ENCODE measurements around the gene FUT1. TPM values are rescaled to one million over a fixed set of nuclear protein-coding genes. Genes with fewer than 3 reads are reported as not detected.

Gene FUT1
- total RNA-seq, 1 experiment from 2014 or later: 14.1 TPM

DNA sequence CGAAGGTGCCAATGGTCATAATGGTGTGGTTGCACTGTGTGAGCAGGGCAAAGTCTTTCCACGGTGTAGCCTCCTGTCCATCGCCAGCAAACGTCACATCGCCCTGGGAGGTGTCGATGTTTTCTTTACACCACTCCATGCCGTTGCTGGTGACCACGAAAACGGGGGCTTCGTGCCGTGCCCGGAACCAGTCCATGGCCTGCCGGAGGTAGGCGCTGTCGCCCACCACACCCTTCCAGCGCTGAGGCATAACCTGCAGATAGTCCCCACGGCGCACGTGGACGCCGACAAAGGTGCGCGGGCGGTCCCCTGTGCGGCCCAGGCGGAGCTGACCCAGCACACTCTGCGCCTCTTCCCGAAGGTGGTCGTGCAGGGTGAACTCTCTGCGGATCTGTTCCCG lies 2.1 kb downstream of the FUT1 start:
- POLR2A ChIA-PET: no interaction called here
- H3K9me3 ChIP-seq (ENCODE audit: control insufficient read depth in 1 of 2, insufficient read depth in 1 of 2, low read depth in 1 of 2, low read length in 2 of 2): no peaks in the 10 kb centered on the region
- intact Hi-C loops (cut with micrococcal nuclease): no loop called here

DNA sequence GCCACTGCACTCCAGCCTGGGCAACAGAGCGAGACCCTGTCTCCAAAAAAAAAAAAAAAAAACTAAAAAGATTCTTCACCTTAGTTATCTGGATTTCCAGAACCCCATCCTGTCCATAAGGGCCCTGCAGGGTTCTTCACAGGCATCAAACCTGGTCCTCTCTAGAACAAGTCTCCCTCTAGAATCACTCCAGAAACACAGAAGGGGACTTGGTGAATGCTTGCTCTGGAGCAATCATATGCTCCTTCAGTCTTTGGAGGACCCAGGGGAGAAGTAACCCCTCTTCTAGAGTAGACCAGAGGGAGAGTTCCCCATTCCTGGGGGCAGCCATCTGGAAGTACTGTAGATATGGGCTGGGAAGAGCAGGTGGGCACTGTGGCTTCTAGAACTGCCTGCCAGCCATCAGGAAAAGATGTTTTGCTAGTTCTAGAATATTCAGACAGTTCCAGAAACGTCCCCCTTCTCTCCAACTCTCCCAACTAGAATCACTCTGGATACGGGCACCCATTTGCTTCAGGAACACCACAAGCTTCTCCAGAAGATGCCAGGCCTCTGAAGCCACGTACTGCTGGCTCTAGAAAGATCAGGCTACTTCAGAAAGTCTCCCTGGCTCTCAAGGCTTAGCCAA lies 2.8 kb downstream of the FUT1 start:
- Histone ChIP-seq H3K9me3 (ENCODE audit: control insufficient read depth in 1 of 2, insufficient read depth in 1 of 2, low read depth in 1 of 2, low read length in 2 of 2) (no peaks in the 10 kb centered on the region), H3K79me2 (ENCODE audit: insufficient read depth, low read length) (peaks cover 43% of the 10 kb centered on the region), H3K27ac (ENCODE audit: low read depth, low read length) (no peak overlapping the region), H3K27me3 (ENCODE audit: insufficient read depth, low read length) (no peaks in the 10 kb centered on the region), H3K9me2 (ENCODE audit: insufficient read depth) (no peaks in the 10 kb centered on the region), H3K4me3 (replicated peaks in 1 of 2; ENCODE audit: low read depth in 1 of 2, low read length in 2 of 2) (no peak overlapping the region), H3K4me2 (ENCODE audit: low read length) (no peak overlapping the region), H2AFZ (ENCODE audit: low read depth, low read length, poor library complexity, severe bottlenecking) (no peak overlapping the region), H3K4me1 (ENCODE audit: control insufficient read depth in 1 of 2, insufficient read depth in 2 of 2, low read length in 2 of 2) (peaks cover 12 to 36% of the 10 kb centered on the region in 2 experiments; a peak in 3 of 4 replicates), H3K9ac (ENCODE audit: low read length) (no peak overlapping the region), H3K36me3 (ENCODE audit: control insufficient read depth in 1 of 2, insufficient read depth in 2 of 2, low read length in 2 of 2) (peaks cover 14 to 27% of the 10 kb centered on the region in 2 experiments; a peak in 3 of 4 replicates), H4K20me1 (ENCODE audit: insufficient read depth) (no peaks in the 10 kb centered on the region)
- RAD21 ChIA-PET (ENCODE audit: low non-redundant PET in 1 of 2, low total read pairs in 2 of 2, uncharacterized antibody in 2 of 2, unreplicated experiment in 2 of 2): no interaction called here
- no TSS peak for BruUV-seq (replicated peaks)
- DNase-seq (ENCODE audit: low read depth, low spot score) (no peak), ATAC-seq (no peak)
- CTCF ChIA-PET: no interaction called here
- intact Hi-C loops (cut with micrococcal nuclease): loop anchor here (5.0 kb wide), 1 partner anchor 37 kb away; no protein-coding TSS in a partner anchor
- POLR2A ChIA-PET: no interaction called here
- TF ChIP-seq JUND (IDR thresholded peaks at IDR 0.05): no peak
- TF ChIP-seq, protein P1, sequence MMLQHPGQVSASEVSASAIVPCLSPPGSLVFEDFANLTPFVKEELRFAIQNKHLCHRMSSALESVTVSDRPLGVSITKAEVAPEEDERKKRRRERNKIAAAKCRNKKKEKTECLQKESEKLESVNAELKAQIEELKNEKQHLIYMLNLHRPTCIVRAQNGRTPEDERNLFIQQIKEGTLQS (IDR thresholded peaks at IDR 0.05): no peak
- TF ChIP-seq EZH2phosphoT487 (IDR thresholded peaks at IDR 0.05; ENCODE audit: borderline replicate concordance): no peak
- TF ChIP-seq, protein P2, sequence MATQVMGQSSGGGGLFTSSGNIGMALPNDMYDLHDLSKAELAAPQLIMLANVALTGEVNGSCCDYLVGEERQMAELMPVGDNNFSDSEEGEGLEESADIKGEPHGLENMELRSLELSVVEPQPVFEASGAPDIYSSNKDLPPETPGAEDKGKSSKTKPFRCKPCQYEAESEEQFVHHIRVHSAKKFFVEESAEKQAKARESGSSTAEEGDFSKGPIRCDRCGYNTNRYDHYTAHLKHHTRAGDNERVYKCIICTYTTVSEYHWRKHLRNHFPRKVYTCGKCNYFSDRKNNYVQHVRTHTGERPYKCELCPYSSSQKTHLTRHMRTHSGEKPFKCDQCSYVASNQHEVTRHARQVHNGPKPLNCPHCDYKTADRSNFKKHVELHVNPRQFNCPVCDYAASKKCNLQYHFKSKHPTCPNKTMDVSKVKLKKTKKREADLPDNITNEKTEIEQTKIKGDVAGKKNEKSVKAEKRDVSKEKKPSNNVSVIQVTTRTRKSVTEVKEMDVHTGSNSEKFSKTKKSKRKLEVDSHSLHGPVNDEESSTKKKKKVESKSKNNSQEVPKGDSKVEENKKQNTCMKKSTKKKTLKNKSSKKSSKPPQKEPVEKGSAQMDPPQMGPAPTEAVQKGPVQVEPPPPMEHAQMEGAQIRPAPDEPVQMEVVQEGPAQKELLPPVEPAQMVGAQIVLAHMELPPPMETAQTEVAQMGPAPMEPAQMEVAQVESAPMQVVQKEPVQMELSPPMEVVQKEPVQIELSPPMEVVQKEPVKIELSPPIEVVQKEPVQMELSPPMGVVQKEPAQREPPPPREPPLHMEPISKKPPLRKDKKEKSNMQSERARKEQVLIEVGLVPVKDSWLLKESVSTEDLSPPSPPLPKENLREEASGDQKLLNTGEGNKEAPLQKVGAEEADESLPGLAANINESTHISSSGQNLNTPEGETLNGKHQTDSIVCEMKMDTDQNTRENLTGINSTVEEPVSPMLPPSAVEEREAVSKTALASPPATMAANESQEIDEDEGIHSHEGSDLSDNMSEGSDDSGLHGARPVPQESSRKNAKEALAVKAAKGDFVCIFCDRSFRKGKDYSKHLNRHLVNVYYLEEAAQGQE (IDR thresholded peaks at IDR 0.05; ENCODE audit: low read depth): no peak
- TF ChIP-seq TCF7L2 (IDR thresholded peaks at IDR 0.05; ENCODE audit: borderline replicate concordance, extremely low read depth, insufficient read depth, insufficient read length): no peak
- TF ChIP-seq CBX3 (IDR thresholded peaks at IDR 0.05; ENCODE audit: low read depth): no peak
- no peak for TF ChIP-seq POLR2AphosphoS5 (IDR thresholded peaks at IDR 0.05; ENCODE audit: low read depth, low read length)
- no peak for TF ChIP-seq EZH2 (IDR thresholded peaks at IDR 0.05)
- TF ChIP-seq, protein P3, sequence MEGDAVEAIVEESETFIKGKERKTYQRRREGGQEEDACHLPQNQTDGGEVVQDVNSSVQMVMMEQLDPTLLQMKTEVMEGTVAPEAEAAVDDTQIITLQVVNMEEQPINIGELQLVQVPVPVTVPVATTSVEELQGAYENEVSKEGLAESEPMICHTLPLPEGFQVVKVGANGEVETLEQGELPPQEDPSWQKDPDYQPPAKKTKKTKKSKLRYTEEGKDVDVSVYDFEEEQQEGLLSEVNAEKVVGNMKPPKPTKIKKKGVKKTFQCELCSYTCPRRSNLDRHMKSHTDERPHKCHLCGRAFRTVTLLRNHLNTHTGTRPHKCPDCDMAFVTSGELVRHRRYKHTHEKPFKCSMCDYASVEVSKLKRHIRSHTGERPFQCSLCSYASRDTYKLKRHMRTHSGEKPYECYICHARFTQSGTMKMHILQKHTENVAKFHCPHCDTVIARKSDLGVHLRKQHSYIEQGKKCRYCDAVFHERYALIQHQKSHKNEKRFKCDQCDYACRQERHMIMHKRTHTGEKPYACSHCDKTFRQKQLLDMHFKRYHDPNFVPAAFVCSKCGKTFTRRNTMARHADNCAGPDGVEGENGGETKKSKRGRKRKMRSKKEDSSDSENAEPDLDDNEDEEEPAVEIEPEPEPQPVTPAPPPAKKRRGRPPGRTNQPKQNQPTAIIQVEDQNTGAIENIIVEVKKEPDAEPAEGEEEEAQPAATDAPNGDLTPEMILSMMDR (IDR thresholded peaks at IDR 0.05 in 2 of 3, conservative IDR thresholded peaks at IDR 0.05 in 1 of 3; ENCODE audit: borderline replicate concordance in 1 of 3, insufficient read depth in 1 of 3, low read depth in 2 of 3, low read length in 2 of 3): no peak
- TF ChIP-seq, protein P4, sequence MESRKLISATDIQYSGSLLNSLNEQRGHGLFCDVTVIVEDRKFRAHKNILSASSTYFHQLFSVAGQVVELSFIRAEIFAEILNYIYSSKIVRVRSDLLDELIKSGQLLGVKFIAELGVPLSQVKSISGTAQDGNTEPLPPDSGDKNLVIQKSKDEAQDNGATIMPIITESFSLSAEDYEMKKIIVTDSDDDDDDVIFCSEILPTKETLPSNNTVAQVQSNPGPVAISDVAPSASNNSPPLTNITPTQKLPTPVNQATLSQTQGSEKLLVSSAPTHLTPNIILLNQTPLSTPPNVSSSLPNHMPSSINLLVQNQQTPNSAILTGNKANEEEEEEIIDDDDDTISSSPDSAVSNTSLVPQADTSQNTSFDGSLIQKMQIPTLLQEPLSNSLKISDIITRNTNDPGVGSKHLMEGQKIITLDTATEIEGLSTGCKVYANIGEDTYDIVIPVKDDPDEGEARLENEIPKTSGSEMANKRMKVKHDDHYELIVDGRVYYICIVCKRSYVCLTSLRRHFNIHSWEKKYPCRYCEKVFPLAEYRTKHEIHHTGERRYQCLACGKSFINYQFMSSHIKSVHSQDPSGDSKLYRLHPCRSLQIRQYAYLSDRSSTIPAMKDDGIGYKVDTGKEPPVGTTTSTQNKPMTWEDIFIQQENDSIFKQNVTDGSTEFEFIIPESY (IDR thresholded peaks at IDR 0.05; ENCODE audit: extremely low read depth, insufficient replicate concordance, low read length): no peak

More for the DNA sequence above, 2.1 kb downstream of the FUT1 start:
- no peaks in the 10 kb centered on the region for H4K20me1 ChIP-seq (ENCODE audit: insufficient read depth)
- H3K79me2 ChIP-seq (ENCODE audit: insufficient read depth, low read length): peaks cover 43% of the 10 kb centered on the region
- H3K27ac ChIP-seq (ENCODE audit: low read depth, low read length): no peak overlapping the region; the same call in 1 of the 2 replicates
- H3K36me3 ChIP-seq (ENCODE audit: control insufficient read depth in 1 of 2, insufficient read depth in 2 of 2, low read length in 2 of 2): peaks cover 14 to 27% of the 10 kb centered on the region in 2 experiments; a peak in 3 of 4 replicates
- H3K9ac ChIP-seq (ENCODE audit: low read length): no peak overlapping the region
- no peaks in the 10 kb centered on the region for H3K27me3 ChIP-seq (ENCODE audit: insufficient read depth, low read length)
- no TSS peak for BruUV-seq (replicated peaks)
- no peak overlapping the region for H3K4me2 ChIP-seq (ENCODE audit: low read length)
- ChIA-PET RAD21 (ENCODE audit: low non-redundant PET in 1 of 2, low total read pairs in 2 of 2, uncharacterized antibody in 2 of 2, unreplicated experiment in 2 of 2) (no interaction called here), CTCF (no interaction called here)
- DNase-seq (ENCODE audit: low read depth, low spot score) (no peak), ATAC-seq (no peak)
- peaks cover 19 to 42% of the 10 kb centered on the region in 2 experiments for H3K4me1 ChIP-seq (ENCODE audit: control insufficient read depth in 1 of 2, insufficient read depth in 2 of 2, low read length in 2 of 2)
- H3K9me2 ChIP-seq (ENCODE audit: insufficient read depth): no peaks in the 10 kb centered on the region
- no peak overlapping the region for H2AFZ ChIP-seq (ENCODE audit: low read depth, low read length, poor library complexity, severe bottlenecking)
- no peak overlapping the region for H3K4me3 ChIP-seq (replicated peaks in 1 of 2; ENCODE audit: low read depth in 1 of 2, low read length in 2 of 2)
- no peak for TF ChIP-seq YY1 (IDR thresholded peaks at IDR 0.05; ENCODE audit: extremely low read depth, insufficient replicate concordance, low read depth, low read length)

Measured in HCT116 (cell line).